Activated CD8-positive, alpha-beta memory T cell treated with anti-CD3 and anti-CD28 coated beads, Interleukin-2, amount 10 ng/mL, durations not matched to agents 7 days and 5 days (primary cell): ENCODE results near the gene DNPH1. TPM values are rescaled to one million over a fixed set of nuclear protein-coding genes. Genes with fewer than 3 reads are reported as not detected.

Source experiments
- ATAC-seq: fragments of 150-1000 bp; cut with Tn5 transposase; one replicate; pipeline ENCODE4 v1.10.0; 2021; ENCODE audit warnings: moderate library complexity
- CTCF ChIA-PET: fragments of 350-600 bp; sonication (Branson Sonifier 250); formaldehyde crosslinking; loops from one replicate; lab custom pipeline; 2021; ENCODE audit warnings: antibody characterized with exemption; lab: Charles Lee
- DNase-seq: peaks from one replicate; pipeline ENCODE4 v3.0.0-alpha.2; 2020
- H3K27ac Mint-ChIP-seq: one replicate; pipeline ENCODE4 v1.8.0; 2021; ENCODE audit warnings: mild to moderate bottlenecking, mixed read lengths
- H3K27me3 Mint-ChIP-seq: one replicate; pipeline ENCODE4 v1.8.0; 2021; ENCODE audit warnings: mixed read lengths
- H3K36me3 Mint-ChIP-seq: one replicate; pipeline ENCODE4 v1.8.0; 2021; ENCODE audit warnings: mild to moderate bottlenecking, mixed read lengths
- H3K4me1 Mint-ChIP-seq: one replicate; pipeline ENCODE4 v1.8.0; 2021; ENCODE audit warnings: mixed read lengths
- H3K4me3 Mint-ChIP-seq: one replicate; pipeline ENCODE4 v1.8.0; 2021; ENCODE audit warnings: mild to moderate bottlenecking, moderate library complexity, mixed read lengths
- H3K9me3 Mint-ChIP-seq: one replicate; pipeline ENCODE4 v1.8.0; 2022; ENCODE audit warnings: low read depth, mixed read lengths
- total RNA-seq, 2 experiments: library from RNA; stranded (reverse); gene quantifications; one replicate each; pipeline ENCODE4 v1.2.3, GENCODE V29; 2021

DNPH1 gene
- total RNA-seq, 2 experiments from 2014 or later, result 54.0 to 60.0 TPM

DNA sequence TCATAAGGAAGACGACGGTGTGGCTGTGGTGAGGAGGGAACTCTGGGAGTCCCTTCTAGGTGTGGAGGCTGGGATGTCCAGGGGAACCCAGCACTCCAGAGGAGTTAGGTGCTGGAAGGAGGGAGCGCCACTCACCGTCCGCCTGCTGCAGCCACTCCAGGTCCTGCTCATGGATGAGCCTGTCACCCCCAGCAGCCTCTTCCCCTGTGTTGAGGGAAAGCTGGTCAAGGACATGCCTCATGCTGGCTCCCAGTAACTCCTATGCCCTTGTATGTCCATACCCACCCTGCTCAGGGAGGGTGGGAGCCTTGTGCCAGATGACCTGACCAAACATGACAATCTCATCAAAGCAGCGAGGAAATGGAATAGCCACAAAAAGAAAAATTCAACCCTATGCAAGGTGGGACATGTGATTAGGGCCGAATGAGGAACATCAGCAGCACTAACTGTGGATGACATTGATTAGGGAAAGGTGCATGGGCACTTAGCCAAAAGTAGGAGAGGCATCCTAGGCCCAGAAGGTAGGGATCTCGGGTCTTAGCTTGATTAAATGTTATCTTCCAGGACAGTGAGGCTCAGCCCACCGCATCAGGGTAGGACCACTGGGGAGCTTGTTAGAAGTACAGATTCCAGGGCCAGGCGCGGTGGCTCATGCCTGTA lies 3.0 kb downstream of the DNPH1 start:
- Mint-ChIP-seq H3K4me3 (no peak overlapping the region), H3K27ac (peak overlapping the region; percentile 26), H3K36me3 (peaks cover 15% of the 10 kb centered on the region), H3K4me1 (peaks cover 56% of the 10 kb centered on the region), H3K9me3 (no peaks in the 10 kb centered on the region), H3K27me3 (peaks cover 2% of the 10 kb centered on the region)
- CTCF ChIA-PET, result interaction anchor here (0.7 to 2.4 kb wide), 5 partner anchors 38 to 280 kb away, joined by 3 to 9 read pairs (median 4); partner anchors contain the start of gene CUL9
- DNase-seq, result no peak
- ATAC-seq, result no peak

DNA sequence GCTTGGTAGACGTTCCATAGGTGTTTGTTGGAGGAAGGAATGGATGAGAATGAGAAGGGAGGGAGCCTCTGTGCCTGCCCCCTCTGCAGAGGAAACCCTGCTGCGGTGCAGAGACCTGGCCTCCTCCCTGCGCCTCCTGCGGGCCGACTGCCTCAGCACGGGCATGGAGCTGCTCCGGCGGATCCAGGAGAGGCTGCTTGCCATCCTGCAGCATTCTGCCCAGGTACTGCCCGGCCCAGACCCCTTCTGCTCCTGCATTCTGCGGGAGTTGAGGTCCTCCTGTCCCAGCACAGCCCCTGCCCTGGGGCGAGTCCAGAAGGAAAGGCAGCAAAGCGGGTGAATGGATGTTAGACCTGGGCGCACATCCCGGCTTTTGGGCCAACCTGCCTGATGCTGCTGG lies 6.1 kb downstream of the DNPH1 start:
- DNase-seq, result no peak
- CTCF ChIA-PET, result interaction anchor here (1.2 to 2.1 kb wide), 4 partner anchors 15 to 51 kb away, joined by 3 to 11 read pairs (median 4); no protein-coding TSS in a partner anchor
- Mint-ChIP-seq H3K27me3 (no peaks in the 10 kb centered on the region), H3K36me3 (peaks cover 18% of the 10 kb centered on the region), H3K4me3 (no peak overlapping the region), H3K9me3 (no peaks in the 10 kb centered on the region), H3K4me1 (peaks cover 42% of the 10 kb centered on the region), H3K27ac (peak overlapping the region; percentile 98)
- no peak for ATAC-seq

DNA sequence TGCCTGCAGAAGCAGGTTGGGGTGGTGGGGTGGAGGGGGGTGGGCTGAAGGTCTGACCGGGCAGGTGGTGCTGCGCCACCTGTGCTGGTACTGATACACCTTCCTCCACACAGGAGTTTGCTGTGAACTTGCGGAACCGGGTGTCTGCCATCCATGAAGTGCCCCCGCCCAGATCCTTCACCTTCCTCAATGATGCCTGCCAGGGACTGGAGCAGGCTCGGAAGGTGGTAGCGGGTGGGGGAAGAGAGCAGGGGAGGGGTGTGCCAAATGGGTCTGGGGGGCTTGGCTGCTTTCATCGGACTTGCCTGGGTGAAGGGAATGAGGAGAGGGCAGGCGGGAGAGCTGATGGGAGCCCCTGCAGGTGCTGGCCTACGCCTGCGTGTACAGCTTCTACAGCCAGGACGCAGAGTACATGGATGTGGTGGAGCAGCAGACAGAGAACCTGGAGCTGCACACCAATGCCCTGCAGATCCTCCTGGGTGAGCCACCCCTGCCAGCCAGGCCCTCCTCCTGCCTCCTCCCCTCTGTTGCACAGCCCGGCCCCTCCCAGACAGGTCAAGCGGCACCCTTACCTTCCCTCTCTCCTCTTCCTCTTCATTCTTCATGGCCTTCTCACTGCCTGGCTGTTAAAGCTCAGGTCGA lies 6.7 kb downstream of the DNPH1 start:
- DNase-seq (no peak), ATAC-seq (no peak)
- H3K27me3 Mint-ChIP-seq, result no peaks in the 10 kb centered on the region
- no peak overlapping the region for H3K4me3 Mint-ChIP-seq
- CTCF ChIA-PET, result interaction anchor here (1.4 kb wide), 1 partner anchor 16 kb away, joined by 3 read pairs; no protein-coding TSS in a partner anchor
- peak overlapping the region; percentile 98 for H3K27ac Mint-ChIP-seq
- H3K9me3 Mint-ChIP-seq, result no peaks in the 10 kb centered on the region
- H3K36me3 Mint-ChIP-seq, result peaks cover 18% of the 10 kb centered on the region
- peaks cover 36% of the 10 kb centered on the region for H3K4me1 Mint-ChIP-seq

DNA sequence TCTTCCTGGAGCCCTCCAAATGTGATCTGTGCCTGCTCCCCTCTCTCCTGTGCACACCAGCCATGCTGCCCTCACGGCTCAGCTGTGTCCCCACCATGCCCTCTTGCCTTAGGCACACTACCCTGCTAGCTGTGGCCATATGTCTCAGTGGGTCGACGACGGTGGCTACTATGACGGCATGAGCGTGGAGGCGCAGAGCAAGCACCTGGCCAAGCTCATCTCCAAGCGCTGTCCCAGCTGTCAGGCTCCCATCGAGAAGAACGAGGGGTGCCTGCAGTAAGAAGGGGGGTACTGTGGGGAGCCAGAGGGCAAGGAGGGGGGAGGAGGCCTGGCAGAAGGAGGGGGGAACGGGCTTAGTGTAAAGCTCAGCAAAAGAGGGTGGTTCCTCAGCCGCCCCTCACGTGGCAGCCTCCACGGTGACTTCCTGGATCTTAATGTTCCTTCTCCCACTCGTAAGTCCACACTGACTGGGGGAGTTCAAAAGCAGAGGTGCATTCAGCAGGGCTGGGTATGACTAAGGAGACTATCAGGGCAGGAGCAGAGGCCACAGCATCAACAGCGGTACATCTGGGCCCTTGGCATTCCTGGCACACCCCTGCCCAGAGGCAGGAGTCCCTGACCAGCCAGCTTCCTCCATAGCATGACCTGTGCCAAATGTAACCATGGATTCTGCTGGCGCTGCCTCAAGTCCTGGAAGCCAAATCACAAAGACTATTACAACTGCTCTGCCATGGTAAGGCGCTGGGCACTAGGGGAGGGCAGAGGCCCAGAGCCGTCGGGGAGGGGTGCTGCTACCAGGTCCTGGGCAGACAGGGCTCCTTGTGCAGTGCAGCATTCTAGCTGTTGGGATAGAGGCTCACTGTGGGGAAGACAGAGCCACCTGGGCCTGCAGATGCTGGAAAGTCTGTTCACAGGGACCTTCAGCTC lies 8.0 kb downstream of the DNPH1 start:
- Mint-ChIP-seq H3K27ac (peak overlapping the region; percentile 48), H3K27me3 (no peaks in the 10 kb centered on the region), H3K4me1 (peaks cover 31% of the 10 kb centered on the region), H3K4me3 (no peak overlapping the region), H3K9me3 (no peaks in the 10 kb centered on the region), H3K36me3 (peaks cover 17% of the 10 kb centered on the region)
- no peak for ATAC-seq
- no peak for DNase-seq
- CTCF ChIA-PET, result interaction anchor here (0.9 to 1.7 kb wide), 4 partner anchors 9 to 166 kb away, joined by 3 to 13 read pairs (median 3); partner anchors contain the start of gene DNPH1

DNA sequence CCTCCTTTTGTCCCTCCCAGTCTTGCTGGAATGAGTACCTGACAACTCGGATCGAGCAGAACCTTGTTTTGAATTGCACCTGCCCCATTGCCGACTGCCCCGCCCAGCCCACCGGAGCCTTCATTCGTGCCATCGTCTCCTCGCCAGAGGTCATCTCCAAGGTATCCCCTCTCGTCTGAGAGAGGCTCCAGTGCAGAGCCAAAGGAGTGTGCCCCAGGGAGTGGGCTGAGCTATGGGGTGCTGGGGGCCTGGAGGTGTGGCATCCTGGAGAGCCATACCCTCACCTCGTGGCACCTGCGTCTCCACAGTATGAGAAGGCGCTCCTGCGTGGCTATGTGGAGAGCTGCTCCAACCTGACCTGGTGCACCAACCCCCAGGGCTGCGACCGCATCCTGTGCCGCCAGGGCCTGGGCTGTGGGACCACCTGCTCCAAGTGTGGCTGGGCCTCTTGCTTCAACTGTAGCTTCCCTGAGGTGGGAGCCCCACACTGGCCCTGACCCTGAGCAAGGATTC lies 8.8 kb downstream of the DNPH1 start:
- Mint-ChIP-seq H3K27ac (no peak overlapping the region), H3K4me3 (no peak overlapping the region), H3K4me1 (peaks cover 23% of the 10 kb centered on the region), H3K36me3 (peaks cover 17% of the 10 kb centered on the region), H3K9me3 (no peaks in the 10 kb centered on the region), H3K27me3 (no peaks in the 10 kb centered on the region)
- ATAC-seq, result no peak
- CTCF ChIA-PET, result interaction anchor here (0.9 to 1.7 kb wide), 3 partner anchors 10 to 165 kb away, joined by 3 to 13 read pairs (median 3); partner anchors contain the start of gene DNPH1
- no peak for DNase-seq

DNA sequence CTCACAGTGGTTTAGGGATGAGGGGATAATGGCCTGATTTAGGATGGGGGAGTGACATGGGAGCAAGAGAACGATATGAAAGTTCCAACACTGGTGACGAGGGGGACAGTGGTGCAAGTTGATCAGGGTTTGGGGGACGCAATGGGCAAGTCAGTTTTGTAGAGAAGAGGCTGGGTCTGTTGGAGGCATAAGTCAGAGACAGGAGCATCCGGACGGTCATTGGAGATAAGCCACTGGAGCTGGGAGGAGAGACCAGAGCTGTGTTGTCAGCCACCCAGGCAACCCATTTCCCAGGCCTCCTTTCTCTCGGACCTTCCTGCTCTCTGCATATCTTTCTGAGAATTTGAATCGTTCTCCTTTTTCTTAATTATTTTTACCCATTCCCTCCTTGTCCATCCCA lies 9.5 kb downstream of the DNPH1 start:
- H3K27ac Mint-ChIP-seq, result no peak overlapping the region
- no peak for DNase-seq
- H3K36me3 Mint-ChIP-seq, result peaks cover 17% of the 10 kb centered on the region
- H3K4me1 Mint-ChIP-seq, result peaks cover 19% of the 10 kb centered on the region
- no peak for ATAC-seq
- H3K4me3 Mint-ChIP-seq, result no peak overlapping the region
- CTCF ChIA-PET, result interaction anchor here (1.6 to 1.7 kb wide), 2 partner anchors 9 to 10 kb away, joined by 6 to 13 read pairs; partner anchors contain the start of gene DNPH1
- no peaks in the 10 kb centered on the region for H3K27me3 Mint-ChIP-seq
- no peaks in the 10 kb centered on the region for H3K9me3 Mint-ChIP-seq

DNA sequence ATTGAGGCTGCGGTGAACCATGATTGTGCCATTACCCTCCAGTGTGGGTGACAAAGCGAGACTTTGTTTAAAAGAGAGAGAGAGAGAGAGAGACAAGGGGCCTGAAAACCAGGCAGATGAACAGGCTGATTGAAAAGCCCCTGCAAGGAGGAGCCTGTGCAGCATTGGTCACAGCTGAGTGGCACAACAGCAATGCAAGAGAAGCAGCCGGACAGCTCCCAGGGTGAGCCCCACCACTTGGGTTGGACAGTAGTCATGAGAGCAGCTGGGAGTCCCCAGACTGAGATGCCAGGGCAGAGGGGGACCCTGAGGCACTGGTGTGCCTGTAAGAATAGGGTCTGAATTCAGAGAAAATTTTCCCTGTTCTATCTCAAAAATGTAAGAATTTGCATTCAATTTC lies 10.2 kb downstream of the DNPH1 start:
- ATAC-seq, result no peak
- DNase-seq, result no peak
- H3K27ac Mint-ChIP-seq, result no peak overlapping the region
- peaks cover 13% of the 10 kb centered on the region for H3K4me1 Mint-ChIP-seq
- CTCF ChIA-PET, result interaction anchor here (1.6 kb wide), 1 partner anchor 10 kb away, joined by 6 read pairs; the partner anchor contains the start of gene DNPH1
- peaks cover 14% of the 10 kb centered on the region for H3K36me3 Mint-ChIP-seq
- H3K9me3 Mint-ChIP-seq, result no peaks in the 10 kb centered on the region
- no peak overlapping the region for H3K4me3 Mint-ChIP-seq
- H3K27me3 Mint-ChIP-seq, result no peaks in the 10 kb centered on the region

DNA sequence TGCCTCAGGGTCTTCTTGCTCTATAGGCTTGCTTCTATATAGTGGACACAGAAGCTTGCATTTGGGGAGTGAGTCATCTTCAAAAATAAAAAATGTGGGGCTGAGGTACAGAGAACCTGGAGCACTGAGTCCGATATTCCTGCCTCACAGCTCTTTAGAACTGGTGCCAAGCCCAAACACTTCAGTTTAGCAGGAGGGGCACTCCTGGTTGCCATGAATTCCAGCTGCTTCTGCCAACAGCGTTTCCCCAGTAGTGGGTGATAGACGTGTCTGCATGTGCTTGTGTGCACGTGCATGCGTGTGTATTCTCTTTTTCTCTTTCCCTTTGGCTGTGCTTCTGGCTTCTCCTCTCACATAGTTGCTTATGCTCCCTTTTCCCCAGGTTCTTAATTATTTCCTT lies 11.9 kb downstream of the DNPH1 start:
- H3K36me3 Mint-ChIP-seq, result peaks cover 9% of the 10 kb centered on the region
- no peaks in the 10 kb centered on the region for H3K27me3 Mint-ChIP-seq
- no peak for ATAC-seq
- no peak for DNase-seq
- CTCF ChIA-PET, result interaction anchor here (1.9 kb wide), 1 partner anchor 12 kb away, joined by 12 read pairs; the partner anchor contains the start of gene DNPH1
- peaks cover 3% of the 10 kb centered on the region for H3K4me1 Mint-ChIP-seq
- H3K27ac Mint-ChIP-seq, result no peak overlapping the region
- no peak overlapping the region for H3K4me3 Mint-ChIP-seq
- no peaks in the 10 kb centered on the region for H3K9me3 Mint-ChIP-seq

DNA sequence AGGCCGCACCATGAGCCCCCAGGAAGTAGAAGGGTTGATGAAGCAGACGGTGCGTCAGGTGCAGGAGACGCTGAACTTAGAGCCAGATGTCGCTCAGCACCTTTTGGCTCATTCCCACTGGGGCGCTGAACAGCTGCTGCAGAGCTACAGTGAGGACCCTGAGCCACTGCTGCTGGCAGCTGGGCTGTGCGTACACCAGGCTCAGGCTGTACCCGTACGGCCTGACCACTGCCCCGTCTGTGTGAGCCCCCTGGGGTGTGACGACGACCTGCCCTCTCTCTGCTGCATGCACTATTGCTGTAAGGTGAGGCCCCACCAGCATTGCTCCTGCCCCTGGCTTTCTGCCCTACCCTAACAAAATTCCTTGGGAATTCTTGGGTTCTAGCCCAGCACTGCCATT lies 13.1 kb downstream of the DNPH1 start:
- DNase-seq, result no peak
- H3K4me1 Mint-ChIP-seq, result no peaks in the 10 kb centered on the region
- CTCF ChIA-PET, result interaction anchor here (1.9 kb wide), 1 partner anchor 13 kb away, joined by 12 read pairs; the partner anchor contains the start of gene DNPH1
- H3K4me3 Mint-ChIP-seq, result no peak overlapping the region
- no peaks in the 10 kb centered on the region for H3K27me3 Mint-ChIP-seq
- ATAC-seq, result no peak
- no peak overlapping the region for H3K27ac Mint-ChIP-seq
- H3K36me3 Mint-ChIP-seq, result peaks cover 6% of the 10 kb centered on the region
- H3K9me3 Mint-ChIP-seq, result no peaks in the 10 kb centered on the region

DNA sequence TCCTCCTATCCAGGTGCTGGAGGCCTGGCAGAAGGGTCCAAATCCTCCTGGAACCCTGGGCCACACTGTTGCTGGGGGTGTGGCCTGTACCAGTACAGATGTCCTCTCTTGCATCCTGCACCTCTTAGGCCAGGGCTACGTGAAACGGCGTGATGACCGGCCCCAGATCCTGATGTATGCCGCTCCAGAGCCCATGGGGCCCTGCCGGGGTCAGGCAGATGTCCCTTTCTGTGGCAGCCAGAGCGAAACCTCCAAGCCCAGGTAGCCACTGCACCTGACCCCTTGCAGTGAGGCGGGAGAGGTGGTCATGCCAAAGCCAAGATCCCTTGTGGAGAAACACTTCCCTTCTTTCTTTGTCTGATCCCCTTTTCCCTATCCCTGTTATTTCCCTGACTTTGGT lies 14.2 kb downstream of the DNPH1 start:
- no peaks in the 10 kb centered on the region for H3K27me3 Mint-ChIP-seq
- peaks cover 3% of the 10 kb centered on the region for H3K36me3 Mint-ChIP-seq
- H3K4me1 Mint-ChIP-seq, result no peaks in the 10 kb centered on the region
- H3K4me3 Mint-ChIP-seq, result no peak overlapping the region
- CTCF ChIA-PET, result no interaction called here
- ATAC-seq (no peak), DNase-seq (no peak)
- H3K27ac Mint-ChIP-seq, result peak overlapping the region; percentile 39
- H3K9me3 Mint-ChIP-seq, result no peaks in the 10 kb centered on the region

DNA sequence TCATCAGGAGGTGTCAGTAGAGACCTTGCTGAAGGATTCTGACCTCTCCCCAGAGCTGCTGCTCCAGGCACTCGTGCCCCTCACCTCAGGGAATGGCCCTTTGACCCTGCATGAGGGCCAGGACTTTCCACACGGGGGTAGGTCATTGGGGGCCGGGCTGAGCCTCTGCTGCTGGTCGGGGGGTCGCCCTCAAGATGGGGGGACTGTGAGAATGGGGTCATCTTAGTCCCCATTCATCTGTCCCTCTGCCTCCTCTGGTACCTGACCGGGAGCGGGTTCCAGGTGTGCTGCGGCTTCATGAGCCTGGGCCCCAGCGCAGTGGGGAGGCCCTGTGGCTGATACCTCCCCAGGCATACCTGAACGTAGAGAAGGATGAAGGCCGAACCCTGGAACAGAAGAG lies 15.8 kb downstream of the DNPH1 start:
- DNase-seq, result no peak
- H3K27ac Mint-ChIP-seq, result no peak overlapping the region
- no peak for ATAC-seq
- H3K9me3 Mint-ChIP-seq, result no peaks in the 10 kb centered on the region
- H3K36me3 Mint-ChIP-seq, result peaks cover 3% of the 10 kb centered on the region
- CTCF ChIA-PET, result interaction anchor here (1.5 kb wide), 1 partner anchor 16 kb away, joined by 6 read pairs; the partner anchor contains the start of gene DNPH1
- H3K4me3 Mint-ChIP-seq, result no peak overlapping the region
- H3K4me1 Mint-ChIP-seq, result no peaks in the 10 kb centered on the region
- H3K27me3 Mint-ChIP-seq, result no peaks in the 10 kb centered on the region

DNA sequence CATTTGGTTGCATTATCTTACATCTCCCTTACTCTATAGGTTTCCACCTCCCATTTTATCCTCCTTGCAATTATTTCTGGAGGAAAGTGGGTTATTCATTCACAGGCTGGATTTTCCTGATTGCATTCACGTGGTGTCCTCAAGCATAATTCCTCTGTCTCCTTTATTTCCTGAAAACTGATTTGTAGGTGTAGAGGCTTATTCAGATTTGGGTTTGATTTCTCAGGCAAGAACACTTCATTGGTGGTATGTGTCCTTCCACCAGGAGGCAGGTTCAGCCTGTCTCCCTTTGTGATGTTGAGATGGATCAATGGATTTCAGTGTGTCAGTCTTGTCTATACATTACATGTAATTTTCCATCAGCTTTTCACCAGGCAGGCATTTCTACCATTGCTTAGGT lies 17.3 kb downstream of the DNPH1 start:
- ATAC-seq (no peak), DNase-seq (no peak)
- no peak overlapping the region for H3K4me3 Mint-ChIP-seq
- no peaks in the 10 kb centered on the region for H3K27me3 Mint-ChIP-seq
- H3K9me3 Mint-ChIP-seq, result no peaks in the 10 kb centered on the region
- H3K27ac Mint-ChIP-seq, result no peak overlapping the region
- CTCF ChIA-PET, result no interaction called here
- H3K4me1 Mint-ChIP-seq, result no peaks in the 10 kb centered on the region
- peaks cover 4% of the 10 kb centered on the region for H3K36me3 Mint-ChIP-seq

DNA sequence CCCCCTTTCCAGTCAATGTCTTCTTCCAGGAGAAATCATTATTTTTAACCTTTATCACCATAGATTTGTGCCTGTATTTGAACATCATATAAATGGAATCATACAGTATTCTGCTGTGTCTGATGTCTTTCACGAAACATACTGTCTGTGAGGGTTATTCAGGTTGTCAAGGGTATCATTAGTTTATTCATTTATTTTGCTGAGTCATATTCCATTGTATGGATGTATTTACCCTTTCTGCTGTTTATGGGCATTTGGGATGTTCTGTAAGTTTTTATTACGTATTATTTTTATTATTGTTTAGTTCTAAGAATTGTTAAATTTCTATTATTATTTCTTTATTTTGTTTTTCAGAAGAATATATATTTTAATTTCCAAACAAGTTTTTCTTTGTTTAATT lies 22.0 kb downstream of the DNPH1 start:
- Mint-ChIP-seq H3K4me1 (no peaks in the 10 kb centered on the region), H3K27me3 (no peaks in the 10 kb centered on the region), H3K4me3 (no peak overlapping the region), H3K27ac (no peak overlapping the region), H3K36me3 (peaks cover 5% of the 10 kb centered on the region), H3K9me3 (no peaks in the 10 kb centered on the region)
- CTCF ChIA-PET, result no interaction called here
- ATAC-seq, result no peak
- DNase-seq, result no peak
